ENCODE results near the gene LAMA2.

DNA sequence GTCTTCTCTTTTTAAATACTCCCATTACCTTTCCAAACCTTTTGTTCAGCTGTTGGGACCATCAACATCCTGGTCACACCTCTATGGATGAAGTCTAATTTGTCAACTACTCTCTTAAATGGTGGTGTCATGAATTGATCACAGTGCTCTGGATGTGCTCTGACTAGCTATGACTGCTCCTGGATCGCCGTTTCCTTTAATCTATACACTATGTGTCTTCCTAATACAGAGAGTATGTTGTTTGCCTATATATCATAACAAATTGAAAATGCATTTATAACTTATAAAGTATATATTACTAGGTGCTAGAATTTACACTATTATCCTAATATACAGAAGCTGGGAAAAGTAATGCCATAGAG is 357.5 kb downstream of the LAMA2 start:
- TF ChIP-seq CTCF (IDR thresholded peaks at IDR 0.05): no peak
- TF ChIP-seq POLR2AphosphoS5 (IDR thresholded peaks at IDR 0.05): no peak
- no peak for TF ChIP-seq POLR2A (IDR thresholded peaks at IDR 0.05)

Measured in breast epithelium (tissue), 3 donors.